HepG2 (cell line): ENCODE measurements around the gene HSPA1L. TPM values are rescaled to one million over a fixed set of nuclear protein-coding genes. Genes with fewer than 3 reads are reported as not detected.

Experiments
- CEBPZ ChIP-seq: IDR thresholded peaks from 2 replicates; pipeline ENCODE4 v1.6.1; 2012; ENCODE audit warnings: low read length, improper control_type of control experiment
- DNMT3B ChIP-seq: conservative IDR thresholded peaks from 2 replicates; pipeline ENCODE4 v1.6.1; 2016; ENCODE audit warnings: missing biosample characterization, control low read depth
- HNF1B ChIP-seq: sonication (generic); formaldehyde crosslinking; IDR thresholded peaks from 2 replicates; pipeline ENCODE4 v1.5.1; 2020; ENCODE audit warnings: mild to moderate bottlenecking, moderate library complexity, missing genetic modification reagents
- KDM2A ChIP-seq: sonication (generic); formaldehyde crosslinking; IDR thresholded peaks from 2 replicates; pipeline ENCODE4 v1.4.0; 2020; ENCODE audit warnings: low read depth, missing genetic modification reagents, borderline replicate concordance
- KLF12 ChIP-seq: sonication (generic); formaldehyde crosslinking; IDR thresholded peaks from 2 replicates; pipeline ENCODE4 v1.4.0; 2020; ENCODE audit warnings: missing genetic modification reagents, borderline replicate concordance
- MEF2D ChIP-seq: sonication (generic); formaldehyde crosslinking; IDR thresholded peaks from 2 replicates; pipeline ENCODE4 v1.5.1; 2020; ENCODE audit warnings: mild to moderate bottlenecking, missing genetic modification reagents
- NFATC3 ChIP-seq: sonication (generic); formaldehyde crosslinking; IDR thresholded peaks from 2 replicates; pipeline ENCODE4 v1.5.1; 2020; ENCODE audit warnings: mild to moderate bottlenecking, missing genetic modification reagents
- PCBP1 ChIP-seq: fragments of 200-400 bp; formaldehyde crosslinking; IDR thresholded peaks from 2 replicates; pipeline ENCODE4 v1.6.1; 2017; ENCODE audit warnings: mild to moderate bottlenecking, low read depth, low read length, borderline replicate concordance
- PITX1 ChIP-seq: sonication (generic); formaldehyde crosslinking; IDR thresholded peaks from 2 replicates; pipeline ENCODE4 v1.5.1; 2020; ENCODE audit warnings: mild to moderate bottlenecking, missing genetic modification reagents
- SMARCE1 ChIP-seq: fragments of 450-650 bp; IDR thresholded peaks from 2 replicates; pipeline ENCODE4 v1.6.1; 2017; ENCODE audit warnings: borderline replicate concordance
- ZFP36L1 ChIP-seq: sonication (generic); formaldehyde crosslinking; IDR thresholded peaks from 2 replicates; pipeline ENCODE4 v1.8.0; 2022; ENCODE audit warnings: mild to moderate bottlenecking, missing genetic modification reagents, moderate library complexity
- ZFP36L2 ChIP-seq: sonication (generic); formaldehyde crosslinking; IDR thresholded peaks from 2 replicates; pipeline ENCODE4 v1.4.0; 2020; ENCODE audit warnings: missing genetic modification reagents
- ZNF121 ChIP-seq: sonication (generic); formaldehyde crosslinking; IDR thresholded peaks from 2 replicates; pipeline ENCODE4 v1.5.0; 2020; ENCODE audit warnings: mild to moderate bottlenecking, missing genetic modification reagents
- ZNF138 ChIP-seq: sonication (generic); formaldehyde crosslinking; IDR thresholded peaks from 2 replicates; pipeline ENCODE4 v1.5.0; 2020; ENCODE audit warnings: mild to moderate bottlenecking, low read depth, missing genetic modification reagents
- ZNF280D ChIP-seq: sonication (generic); formaldehyde crosslinking; IDR thresholded peaks from 2 replicates; pipeline ENCODE4 v1.5.1; 2020; ENCODE audit warnings: mild to moderate bottlenecking, missing genetic modification reagents
- ZNF547 ChIP-seq: sonication (generic); formaldehyde crosslinking; IDR thresholded peaks from 2 replicates; pipeline ENCODE4 v1.5.1; 2020; ENCODE audit warnings: mild to moderate bottlenecking, missing genetic modification reagents
- ZNF549 ChIP-seq: sonication (generic); formaldehyde crosslinking; IDR thresholded peaks from 2 replicates; pipeline ENCODE4 v1.5.0; 2020; ENCODE audit warnings: missing genetic modification reagents
- ZNF614 ChIP-seq: IDR thresholded peaks from 2 replicates; pipeline ENCODE4 v1.6.1; 2018; ENCODE audit warnings: missing biosample characterization, missing genetic modification reagents, inconsistent platforms, borderline replicate concordance
- polyA plus RNA-seq, 8 experiments: library from polyadenylated mRNA; depleted of rRNA in 3 of 8; stranded (reverse) in 7 of 8; unstranded in 1 of 8; fragments of >200 nt; fragmentation: Illumina TruSeq in 4 of 8; extraction: Trizol in 4 of 8; gene quantifications; 2 replicates each; pipeline versions ENCODE4 v1.2.1 to v1.2.3, GENCODE V29; 2011 to 2016; ENCODE audit warnings: low read depth in 4 of 8, missing spikeins in 1 of 8, mixed read lengths in 1 of 8; ENCODE audit not compliant: insufficient read depth in 1 of 8
- total RNA-seq, 5 experiments: library from RNA; depleted of rRNA; stranded (reverse); fragments of >200 nt; fragmentation: Illumina TruSeq; extraction: Trizol; gene quantifications; 2 replicates each; pipeline ENCODE4 v1.2.3, GENCODE V29; 2016; ENCODE audit warnings: low read depth in 1 of 5
- TF ChIP-seq, protein P1 (sequence below): sonication (generic); formaldehyde crosslinking; IDR thresholded peaks from 2 replicates; pipeline ENCODE4 v1.9.0; 2021; ENCODE audit warnings: missing genetic modification reagents, borderline replicate concordance

HSPA1L gene
- total and polyA plus RNA-seq, 2 of the 13 experiments (the other 11 are each of a cell fraction or from before 2014, with no cell fraction given) = 0.55 to 1.0 TPM

DNA sequence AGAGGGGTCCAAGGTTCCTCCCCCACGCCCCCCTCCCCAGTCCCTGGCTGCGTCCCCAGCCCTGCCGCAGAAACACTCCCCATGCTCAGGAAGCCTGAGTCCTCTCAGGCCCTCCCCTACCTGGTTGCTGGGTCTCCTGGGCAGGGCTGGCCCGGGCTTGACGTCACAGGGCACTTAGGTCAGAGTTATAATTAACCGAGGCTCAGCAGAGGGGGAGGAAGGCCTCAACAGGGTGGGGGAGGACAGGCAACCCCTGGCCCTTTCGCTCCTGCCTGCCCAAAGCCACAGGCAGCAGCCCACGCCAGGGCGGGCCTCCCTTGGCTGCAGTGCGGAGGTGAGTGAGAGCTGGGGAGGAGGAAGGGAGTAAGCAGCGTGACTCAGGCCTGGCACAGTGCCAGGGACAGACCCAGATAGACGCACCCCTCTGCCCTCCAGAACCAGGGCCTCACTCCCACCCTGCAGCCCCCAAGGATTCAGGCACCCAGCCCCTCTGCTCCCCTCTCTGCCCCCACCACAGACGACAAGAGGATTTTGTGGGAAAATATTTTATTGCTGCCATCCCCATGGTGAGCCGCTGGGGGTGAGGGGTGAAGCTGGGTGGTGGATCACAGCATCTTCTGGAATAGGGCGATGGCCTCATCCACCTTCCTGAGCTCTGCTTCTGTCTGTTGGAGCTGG is 38.0 kb downstream of the HSPA1L start, which contains the start of gene VWA7 (continued):
- TF ChIP-seq ZFP36L1 (CRISPR knock-in tag) (no peak), ZNF280D (peak; percentile 65; the same call in 1 of the 2 replicates), HNF1B (CRISPR knock-in tag) (peak; percentile 96), ZNF121 (CRISPR knock-in tag) (peak; percentile 51; the same call in 1 of the 2 replicates), MEF2D (peak; percentile 94), ZNF614 (0 out of 2 replicates have a peak, but pooled peaks have one; percentile 49), PCBP1 (peak; percentile 76), PITX1 (0 out of 2 replicates have a peak, but pooled peaks have one; percentile 36), NFATC3 (no peak), SMARCE1 (no peak), CEBPZ (no peak), ZNF547 (CRISPR knock-in tag) (no peak), ZNF549 (CRISPR knock-in tag) (no peak), KLF12 (CRISPR knock-in tag) (no peak), KDM2A (CRISPR knock-in tag) (peak; percentile 98), ZFP36L2 (CRISPR knock-in tag) (no peak), ZNF138 (CRISPR knock-in tag) (no peak), DNMT3B (CRISPR knock-in tag) (0 out of 2 replicates have a peak, but pooled peaks have one; percentile 33)
- TF ChIP-seq, protein P1, sequence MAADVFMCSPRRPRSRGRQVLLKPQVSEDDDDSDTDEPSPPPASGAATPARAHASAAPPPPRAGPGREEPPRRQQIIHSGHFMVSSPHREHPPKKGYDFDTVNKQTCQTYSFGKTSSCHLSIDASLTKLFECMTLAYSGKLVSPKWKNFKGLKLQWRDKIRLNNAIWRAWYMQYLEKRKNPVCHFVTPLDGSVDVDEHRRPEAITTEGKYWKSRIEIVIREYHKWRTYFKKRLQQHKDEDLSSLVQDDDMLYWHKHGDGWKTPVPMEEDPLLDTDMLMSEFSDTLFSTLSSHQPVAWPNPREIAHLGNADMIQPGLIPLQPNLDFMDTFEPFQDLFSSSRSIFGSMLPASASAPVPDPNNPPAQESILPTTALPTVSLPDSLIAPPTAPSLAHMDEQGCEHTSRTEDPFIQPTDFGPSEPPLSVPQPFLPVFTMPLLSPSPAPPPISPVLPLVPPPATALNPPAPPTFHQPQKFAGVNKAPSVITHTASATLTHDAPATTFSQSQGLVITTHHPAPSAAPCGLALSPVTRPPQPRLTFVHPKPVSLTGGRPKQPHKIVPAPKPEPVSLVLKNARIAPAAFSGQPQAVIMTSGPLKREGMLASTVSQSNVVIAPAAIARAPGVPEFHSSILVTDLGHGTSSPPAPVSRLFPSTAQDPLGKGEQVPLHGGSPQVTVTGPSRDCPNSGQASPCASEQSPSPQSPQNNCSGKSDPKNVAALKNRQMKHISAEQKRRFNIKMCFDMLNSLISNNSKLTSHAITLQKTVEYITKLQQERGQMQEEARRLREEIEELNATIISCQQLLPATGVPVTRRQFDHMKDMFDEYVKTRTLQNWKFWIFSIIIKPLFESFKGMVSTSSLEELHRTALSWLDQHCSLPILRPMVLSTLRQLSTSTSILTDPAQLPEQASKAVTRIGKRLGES (CRISPR knock-in tag) = no peak
